Gastrocnemius medialis (tissue), 4 donors: ENCODE results near the gene TOM1. TPM values are rescaled to one million over a fixed set of nuclear protein-coding genes. Genes with fewer than 3 reads are reported as not detected.
"Not testable (repeated sequence)": the region's sequence is repeated elsewhere in the genome, so short reads cannot be mapped to it uniquely, and the experiment has no call there.

ENCODE experiments used
- ATAC-seq, 2 donors: fragments of 150-250 bp; one replicate each; pipeline ENCODE4 v1.9.1; 2016
- DNase-seq, 2 donors: peaks; one replicate each; pipeline ENCODE4 v3.0.0-alpha.2; 2019
- H3K27ac ChIP-seq, 4 donors: fragments of 200-600 bp; sonication (generic); 1 replicate in 1 of 4; 2 replicates in 3 of 4; pipeline ENCODE4 v1.5.1; 2016 to 2018; ENCODE audit warnings: mild to moderate bottlenecking in 2 of 4, moderate library complexity in 1 of 4
- H3K27me3 ChIP-seq, 3 donors: fragments of 200-600 bp; sonication (generic) in 2 of 3; 1 replicate in 1 of 3; 2 replicates in 2 of 3; pipeline versions ENCODE4 v1.5.1 to v1.6.0; 2016 to 2019; ENCODE audit warnings: mild to moderate bottlenecking in 1 of 3, moderate library complexity in 1 of 3
- H3K36me3 ChIP-seq, 2 donors: fragments of 200-600 bp; sonication (generic) in 1 of 2; one replicate each; pipeline ENCODE4 v1.5.1; 2017 to 2018
- H3K4me1 ChIP-seq, 2 donors: fragments of 200-600 bp; sonication (generic) in 1 of 2; one replicate each; pipeline ENCODE4 v1.5.1; 2016 to 2017; ENCODE audit warnings: mild to moderate bottlenecking in 2 of 2
- H3K4me3 ChIP-seq, 4 donors: fragments of 200-600 bp; sonication (generic) in 3 of 4; 1 replicate in 1 of 4; 2 replicates in 3 of 4; pipeline ENCODE4 v1.5.1; 2016 to 2019; ENCODE audit warnings: mild to moderate bottlenecking in 2 of 4
- H3K9me3 ChIP-seq, 3 donors: fragments of 200-600 bp; sonication (generic) in 2 of 3; 1 replicate in 1 of 3; 2 replicates in 2 of 3; pipeline ENCODE4 v1.5.1; 2016 to 2019
- POLR2A ChIP-seq, 2 donors: fragments of 450-650 bp; IDR thresholded peaks; one replicate each; pipeline ENCODE4 v1.6.1; 2017; ENCODE audit warnings: antibody characterized with exemption in 2 of 2, mild to moderate bottlenecking in 2 of 2, moderate library complexity in 2 of 2
- in situ Hi-C, 4 donors: fragments of 200-750 bp; cut with MboI; loops; one replicate each; pipeline versions ENCODE4 v1.15.0 to v1.8.0; 2017; ENCODE audit warnings: low sequenced_read_pairs in 4 of 4
- intact Hi-C: fragments of 100-400 bp; cut with DNase I; formaldehyde crosslinking; loops from one replicate; pipeline ENCODE4 v1.15.1; 2023; ENCODE audit warnings: low total_unique reads
- total RNA-seq, 4 donors: library from RNA; depleted of rRNA; stranded (reverse); fragments of >200 nt; gene quantifications; one replicate each; pipeline versions ENCODE4 v1.1.0 to v1.2.3, GENCODE V29; 2016
- TF ChIP-seq, protein P1 (sequence below), 5 experiments: fragments of 450-650 bp in 3 of 5; fragments of 200-600 bp in 2 of 5; sonication (generic) in 2 of 5; IDR thresholded peaks in 4 of 5; conservative IDR thresholded peaks in 1 of 5; 1 replicate in 4 of 5; 2 replicates in 1 of 5; pipeline ENCODE4 v1.5.1; 2016 to 2019; ENCODE audit warnings: antibody characterized with exemption in 5 of 5, mild to moderate bottlenecking in 3 of 5, moderate library complexity in 3 of 5

TOM1 gene
- total RNA-seq, 4 donors from 2014 or later = 363 to 609 (median 425) TPM

DNA sequence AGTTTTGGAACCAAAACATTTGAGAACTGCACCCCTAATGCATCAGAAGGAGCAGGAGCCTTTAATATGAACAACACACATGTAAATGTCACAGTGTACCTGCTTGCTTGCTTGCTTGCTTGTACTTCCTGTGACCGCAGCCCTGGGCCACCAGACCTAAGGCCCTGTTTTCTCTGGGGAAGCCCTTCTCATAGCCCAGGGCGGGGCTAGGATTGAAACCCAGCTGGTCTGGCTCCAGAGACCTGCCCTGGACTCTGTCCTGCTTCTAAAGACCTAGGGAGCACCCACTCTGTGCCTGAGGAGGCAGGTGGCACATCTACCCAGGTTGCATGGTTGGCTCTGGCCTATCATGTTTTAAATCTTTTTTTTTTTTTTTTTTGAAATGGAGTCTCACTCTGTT is 92.7 kb downstream of the TOM1 start:
- in situ Hi-C loops = no loop called here
- no peak for TF ChIP-seq POLR2A (IDR thresholded peaks at IDR 0.05)
- TF ChIP-seq, protein P1, sequence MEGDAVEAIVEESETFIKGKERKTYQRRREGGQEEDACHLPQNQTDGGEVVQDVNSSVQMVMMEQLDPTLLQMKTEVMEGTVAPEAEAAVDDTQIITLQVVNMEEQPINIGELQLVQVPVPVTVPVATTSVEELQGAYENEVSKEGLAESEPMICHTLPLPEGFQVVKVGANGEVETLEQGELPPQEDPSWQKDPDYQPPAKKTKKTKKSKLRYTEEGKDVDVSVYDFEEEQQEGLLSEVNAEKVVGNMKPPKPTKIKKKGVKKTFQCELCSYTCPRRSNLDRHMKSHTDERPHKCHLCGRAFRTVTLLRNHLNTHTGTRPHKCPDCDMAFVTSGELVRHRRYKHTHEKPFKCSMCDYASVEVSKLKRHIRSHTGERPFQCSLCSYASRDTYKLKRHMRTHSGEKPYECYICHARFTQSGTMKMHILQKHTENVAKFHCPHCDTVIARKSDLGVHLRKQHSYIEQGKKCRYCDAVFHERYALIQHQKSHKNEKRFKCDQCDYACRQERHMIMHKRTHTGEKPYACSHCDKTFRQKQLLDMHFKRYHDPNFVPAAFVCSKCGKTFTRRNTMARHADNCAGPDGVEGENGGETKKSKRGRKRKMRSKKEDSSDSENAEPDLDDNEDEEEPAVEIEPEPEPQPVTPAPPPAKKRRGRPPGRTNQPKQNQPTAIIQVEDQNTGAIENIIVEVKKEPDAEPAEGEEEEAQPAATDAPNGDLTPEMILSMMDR (IDR thresholded peaks at IDR 0.05 in 4 of 5, conservative IDR thresholded peaks at IDR 0.05 in 1 of 5) = no peak

DNA sequence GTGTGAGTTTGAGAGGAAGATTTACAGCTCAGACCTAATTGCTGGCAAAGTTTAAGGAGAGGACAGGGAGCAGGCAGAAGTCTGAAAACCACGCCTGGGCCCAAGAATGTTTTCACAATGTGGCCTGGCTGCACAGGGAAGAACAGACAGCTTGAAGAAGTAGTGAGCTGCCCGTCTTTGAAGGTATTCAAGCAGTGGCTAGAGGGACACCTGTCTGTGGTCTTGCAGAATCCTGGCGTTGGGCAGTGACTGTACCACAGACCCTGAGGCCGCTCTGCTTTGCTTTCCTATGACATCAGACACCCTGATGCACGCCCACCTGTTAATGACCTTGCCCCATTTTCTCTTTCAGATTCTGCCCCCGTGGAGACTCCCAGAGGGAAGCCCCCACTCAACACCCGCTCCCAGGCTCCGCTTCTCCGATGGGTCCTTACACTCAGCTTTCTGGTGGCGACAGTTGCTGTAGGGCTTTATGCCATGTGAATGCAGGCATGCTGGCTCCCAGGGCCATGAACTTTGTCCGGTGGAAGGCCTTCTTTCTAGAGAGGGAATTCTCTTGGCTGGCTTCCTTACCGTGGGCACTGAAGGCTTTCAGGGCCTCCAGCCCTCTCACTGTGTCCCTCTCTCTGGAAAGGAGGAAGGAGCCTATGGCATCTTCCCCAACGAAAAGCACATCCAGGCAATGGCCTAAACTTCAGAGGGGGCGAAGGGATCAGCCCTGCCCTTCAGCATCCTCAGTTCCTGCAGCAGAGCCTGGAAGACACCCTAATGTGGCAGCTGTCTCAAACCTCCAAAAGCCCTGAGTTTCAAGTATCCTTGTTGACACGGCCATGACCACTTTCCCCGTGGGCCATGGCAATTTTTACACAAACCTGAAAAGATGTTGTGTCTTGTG is 93.7 kb downstream of the TOM1 start:
- Histone ChIP-seq H3K27me3 (no peaks in the 10 kb centered on the region), H3K4me1 (no peaks in the 10 kb centered on the region), H3K36me3 (peaks cover 0 to 46% of the 10 kb centered on the region in 2 donors), H3K27ac (no peak overlapping the region), H3K4me3 (no peak overlapping the region), H3K9me3 (no peaks in the 10 kb centered on the region)
- intact Hi-C loops (no loop called here), in situ Hi-C loops (no loop called here)
- TF ChIP-seq POLR2A (IDR thresholded peaks at IDR 0.05) = no peak
- TF ChIP-seq, protein P1 (IDR thresholded peaks at IDR 0.05 in 4 of 5, conservative IDR thresholded peaks at IDR 0.05 in 1 of 5) = no peak
- DNase-seq = no peak
- no peak for ATAC-seq

More for the DNA sequence above, 92.7 kb downstream of the TOM1 start:
- Histone ChIP-seq H3K9me3 (no peaks in the 10 kb centered on the region), H3K27ac (no peak overlapping the region), H3K4me1 (no peaks in the 10 kb centered on the region), H3K36me3 (peaks cover 0 to 56% of the 10 kb centered on the region in 2 donors), H3K4me3 (no peak overlapping the region), H3K27me3 (no peaks in the 10 kb centered on the region)
- no peak for DNase-seq
- ATAC-seq = no peak
- intact Hi-C loops = no loop called here

DNA sequence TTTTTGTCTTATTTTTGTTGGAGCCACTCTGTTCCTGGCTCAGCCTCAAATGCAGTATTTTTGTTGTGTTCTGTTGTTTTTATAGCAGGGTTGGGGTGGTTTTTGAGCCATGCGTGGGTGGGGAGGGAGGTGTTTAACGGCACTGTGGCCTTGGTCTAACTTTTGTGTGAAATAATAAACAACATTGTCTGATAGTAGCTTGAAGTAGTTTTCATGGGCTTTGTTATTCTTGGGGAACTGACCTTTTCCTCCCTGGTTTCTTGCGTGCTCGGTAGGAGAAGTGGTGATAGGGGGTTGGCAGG is 94.3 kb downstream of the TOM1 start:
- no peak for DNase-seq
- Histone ChIP-seq H3K4me3 (no peak overlapping the region), H3K36me3 (peaks cover 0 to 40% of the 10 kb centered on the region in 2 donors), H3K9me3 (no peaks in the 10 kb centered on the region), H3K27me3 (no peaks in the 10 kb centered on the region), H3K27ac (no peak overlapping the region), H3K4me1 (peaks cover 0 to under 1% of the 10 kb centered on the region in 2 donors)
- ATAC-seq = no peak
- TF ChIP-seq POLR2A (IDR thresholded peaks at IDR 0.05) = no peak
- TF ChIP-seq, protein P1 (IDR thresholded peaks at IDR 0.05 in 4 of 5, conservative IDR thresholded peaks at IDR 0.05 in 1 of 5) = no peak
- intact Hi-C loops (no loop called here), in situ Hi-C loops (no loop called here)

DNA sequence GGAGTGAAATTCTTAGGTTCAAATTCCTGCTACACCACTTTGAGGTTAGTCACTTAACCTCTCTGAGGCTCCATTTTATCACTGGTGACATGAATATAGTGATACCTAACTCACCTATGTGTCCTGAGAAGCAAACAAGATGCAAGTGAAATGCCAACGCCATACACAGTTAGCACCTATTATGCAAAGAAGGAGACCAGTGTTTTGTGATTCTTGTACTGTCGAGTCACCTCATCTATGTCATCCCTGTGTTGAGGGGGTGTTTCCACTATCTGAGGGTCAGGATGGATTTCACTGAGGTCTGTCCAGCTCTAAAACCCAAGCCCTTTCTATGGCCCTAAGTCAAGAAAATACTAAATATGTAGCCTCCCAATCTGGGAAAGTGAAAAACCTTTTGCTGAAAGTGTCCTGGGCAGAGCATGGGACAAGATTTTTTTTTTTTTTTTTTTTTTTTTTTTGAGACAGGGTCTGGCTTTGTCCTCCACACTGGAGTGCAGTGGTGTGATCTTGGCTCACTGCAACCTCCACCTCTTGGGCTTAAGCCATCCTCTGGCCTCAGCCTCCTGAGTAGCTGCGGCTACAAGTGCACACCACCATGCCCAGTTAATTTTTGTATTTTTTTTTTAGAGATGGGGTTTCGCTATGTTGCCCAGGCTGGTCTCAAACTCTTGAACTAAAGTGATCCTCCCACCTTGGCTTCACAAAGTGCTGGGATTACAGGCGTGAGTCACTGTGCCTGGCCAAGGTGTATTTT is 95.3 kb downstream of the TOM1 start:
- no peak for ATAC-seq
- Histone ChIP-seq H3K4me3 (no peak overlapping the region), H3K9me3 (no peaks in the 10 kb centered on the region), H3K36me3 (peaks cover 0 to 34% of the 10 kb centered on the region in 2 donors), H3K27me3 (no peaks in the 10 kb centered on the region), H3K27ac (no peak overlapping the region), H3K4me1 (peaks cover 5 to 7% of the 10 kb centered on the region in 2 donors)
- in situ Hi-C loops = no loop called here
- no peak for TF ChIP-seq POLR2A (IDR thresholded peaks at IDR 0.05)
- TF ChIP-seq, protein P1 (IDR thresholded peaks at IDR 0.05 in 4 of 5, conservative IDR thresholded peaks at IDR 0.05 in 1 of 5) = no peak
- intact Hi-C loops = no loop called here
- no peak for DNase-seq

DNA sequence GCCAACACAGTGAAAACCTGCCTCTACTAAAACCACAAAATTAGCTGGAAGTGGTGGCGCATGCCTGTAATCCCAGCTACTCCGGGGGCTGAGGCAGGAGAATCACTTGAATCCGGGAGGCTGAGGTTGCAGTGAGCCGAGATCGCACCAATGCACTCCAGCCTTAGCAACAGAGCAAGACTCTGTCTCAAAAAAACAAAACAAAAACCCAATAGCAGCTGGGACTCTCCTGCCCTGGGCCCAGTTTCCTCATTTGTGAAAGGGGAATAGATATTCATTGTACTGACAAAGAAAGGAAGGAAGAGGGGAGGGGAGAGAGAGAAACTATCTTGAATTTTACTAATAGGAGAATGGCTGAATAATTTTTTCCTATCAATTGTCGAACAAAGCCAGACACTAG is 96.9 kb downstream of the TOM1 start:
- peaks cover 0 to 22% of the 10 kb centered on the region in 2 donors for H3K36me3 ChIP-seq
- ATAC-seq, in situ Hi-C loops, H3K27me3 ChIP-seq, intact Hi-C loops, H3K9me3 ChIP-seq, DNase-seq, H3K4me3 ChIP-seq: not testable (repeated sequence)
- peak overlapping the region in 1 of 4 donors; percentile 15 for H3K27ac ChIP-seq
- peaks cover 5 to 18% of the 10 kb centered on the region in 2 donors for H3K4me1 ChIP-seq
